Erythroblast (primary cell): Measurements from ENCODE around the gene HMGA1.

Experiments
- GATA1 ChIP-seq: IDR thresholded peaks from 2 replicates; pipeline ENCODE4 v1.6.1; 2011; ENCODE audit warnings: low read depth, mild to moderate bottlenecking, control low read depth, low read length, moderate library complexity
- POLR2A ChIP-seq: IDR thresholded peaks from 2 replicates; pipeline ENCODE4 v1.6.1; 2011; ENCODE audit warnings: mild to moderate bottlenecking, low read length

DNA sequence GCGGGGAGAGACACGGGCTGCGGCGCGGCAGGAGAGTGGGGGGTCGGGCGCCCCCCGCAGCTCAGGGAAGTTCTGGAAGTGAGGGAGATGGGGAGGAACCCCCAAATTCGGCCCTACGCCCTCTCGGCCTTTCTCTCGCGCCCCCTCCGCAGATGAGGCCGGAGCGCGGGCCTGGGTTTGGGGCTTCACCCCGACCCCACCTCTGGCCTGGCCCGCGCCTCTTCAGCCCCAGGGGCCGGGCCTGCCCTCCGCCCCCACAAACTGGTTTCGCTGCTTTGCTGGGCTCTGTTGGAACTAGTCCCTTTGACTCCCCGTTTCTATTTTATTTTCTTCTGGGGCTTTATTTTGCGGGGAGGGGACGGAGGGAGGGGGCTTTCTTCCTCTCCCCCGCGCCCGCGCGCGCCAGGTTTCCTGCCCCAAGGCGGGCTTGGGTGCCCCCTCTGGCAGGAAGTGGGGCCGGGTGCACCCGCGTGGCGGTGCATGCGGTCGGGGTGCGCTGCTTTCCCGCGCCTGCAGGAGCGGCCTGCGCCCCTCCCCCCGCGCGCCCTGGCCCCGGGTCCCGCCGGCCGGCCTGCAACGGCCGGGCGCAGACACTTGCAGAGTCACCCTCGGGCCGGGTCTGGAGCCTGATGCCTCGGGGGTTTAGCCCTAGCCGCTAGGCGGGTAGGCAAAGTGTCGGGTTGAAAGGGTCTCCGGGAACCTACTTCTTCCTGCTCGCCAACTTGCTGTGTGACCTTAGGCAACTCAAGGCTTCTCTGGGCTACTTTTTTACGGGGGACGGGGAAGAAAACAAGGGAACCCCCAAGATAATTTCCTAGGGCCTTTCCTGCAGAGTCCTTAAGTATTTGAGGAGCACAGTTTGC, 1.3 kb downstream of the HMGA1 start:
- TF ChIP-seq POLR2A (peak; percentile 33), GATA1 (no peak)
